NCI-H2107 (cell line): ENCODE results near the gene MYLK.
A peak's percentile ranks its signal among the peaks of the same experiment; 100 is the strongest.
"Not testable (repeated sequence)": the region's sequence is repeated elsewhere in the genome, so short reads cannot be mapped to it uniquely, and the experiment has no call there.

Experiments
- DNase-seq: peaks from one replicate; lab custom pipeline; 2025; lab: John Stamatoyannopoulos, UW

MYLK gene

DNA sequence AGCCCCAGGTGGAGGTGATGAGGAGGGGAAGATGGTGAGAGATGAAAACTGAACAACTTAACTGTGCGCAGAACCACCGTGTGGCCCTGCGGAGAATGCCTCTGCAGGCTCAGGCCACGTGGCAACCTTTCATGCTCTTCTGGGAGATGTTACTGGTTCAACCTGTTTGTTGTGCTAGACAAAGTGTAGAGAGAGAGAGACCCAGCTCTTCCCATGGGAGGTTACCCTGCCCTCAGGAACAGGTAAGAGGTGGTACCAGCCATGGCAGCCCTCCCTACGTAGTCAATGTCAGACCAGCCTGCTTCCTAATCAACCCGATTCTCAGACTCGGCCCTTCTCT is 262.3 kb downstream of the MYLK start:
- DNase-seq, result no peak

DNA sequence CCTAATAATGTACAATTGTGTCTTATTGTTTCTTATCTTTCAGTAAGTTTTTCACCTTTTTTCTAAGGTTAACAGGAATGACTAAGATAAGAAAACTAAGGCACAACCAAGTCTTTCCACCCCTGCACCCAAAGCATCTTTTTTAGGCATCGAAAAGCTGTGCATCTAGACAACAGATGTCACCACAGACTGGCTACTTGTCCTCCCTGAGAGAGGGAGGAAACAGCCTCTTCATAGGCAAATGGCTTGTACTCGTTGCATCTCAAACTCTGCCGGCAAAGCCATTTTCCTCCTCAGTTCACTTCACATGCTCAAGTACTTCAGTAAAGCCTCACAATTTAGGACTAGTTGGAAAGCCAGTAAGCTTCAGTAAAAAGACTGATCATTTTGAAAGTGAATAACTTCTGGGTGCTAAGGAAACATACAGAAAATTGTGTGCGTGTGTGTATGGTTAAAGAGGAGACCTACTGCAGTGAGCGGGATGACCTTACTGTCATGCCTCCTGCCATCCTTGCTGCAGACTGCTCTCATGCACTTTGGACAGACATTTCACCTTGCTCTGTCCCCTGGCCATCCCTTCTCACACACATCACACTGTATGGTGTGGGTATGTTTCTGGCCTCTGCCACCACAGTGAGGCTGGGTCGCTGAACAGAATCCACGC is 262.8 kb downstream of the MYLK start:
- no peak for DNase-seq

DNA sequence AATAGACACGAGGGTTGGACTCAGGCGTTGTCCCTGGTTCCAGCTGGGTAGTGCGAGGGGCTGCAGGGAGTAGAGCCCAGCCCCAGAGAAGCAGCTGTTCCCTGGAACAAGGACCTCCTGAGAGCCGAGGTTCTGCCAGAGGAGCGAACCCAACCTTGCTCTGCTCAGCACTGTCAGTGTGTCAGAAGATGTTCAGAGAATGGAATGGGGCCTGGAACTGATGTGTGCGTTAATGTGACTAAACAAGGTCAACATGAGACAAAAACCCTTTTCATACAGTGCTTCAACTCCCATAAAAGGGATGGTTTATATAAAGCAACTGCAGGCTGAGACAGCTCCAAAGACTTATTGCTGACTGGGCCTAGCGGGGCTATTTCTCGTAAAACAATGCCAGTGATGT is 263.8 kb downstream of the MYLK start:
- no peak for DNase-seq

DNA sequence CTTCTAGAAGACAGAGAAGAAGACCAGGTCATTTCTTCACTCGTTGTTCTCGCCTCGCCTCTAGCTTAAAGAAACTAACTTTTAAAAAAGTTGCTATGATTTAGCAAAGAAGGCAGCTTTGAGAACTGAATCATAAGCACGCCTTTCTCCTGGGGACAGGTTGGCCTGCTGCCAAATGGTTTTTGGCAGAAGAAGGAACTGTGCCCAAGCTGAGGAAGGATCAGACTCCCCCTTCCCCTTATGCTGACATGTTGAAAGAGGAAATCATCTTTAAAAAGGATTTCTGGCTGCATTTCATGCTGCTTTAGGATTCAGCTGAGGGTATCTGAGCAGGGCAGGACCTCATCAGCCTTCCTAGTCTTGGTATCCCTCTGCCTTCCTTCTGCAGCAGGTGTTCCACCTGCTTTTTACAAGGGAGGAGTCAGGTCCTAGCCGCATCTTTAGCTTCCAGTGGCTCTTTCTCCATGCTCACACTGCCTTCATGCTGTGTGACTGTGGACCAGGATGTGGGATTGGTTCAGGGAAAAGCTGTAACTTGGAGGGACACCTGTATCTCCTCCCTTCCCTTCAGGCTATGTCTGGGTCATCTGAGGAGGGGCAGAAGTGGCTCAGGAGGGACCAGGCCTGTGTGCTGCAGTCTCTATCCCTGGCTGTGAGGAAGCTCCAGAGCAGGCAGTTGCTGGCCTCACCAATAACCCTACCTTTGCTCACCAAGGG is 265.2 kb downstream of the MYLK start:
- DNase-seq, result peak; percentile 19

DNA sequence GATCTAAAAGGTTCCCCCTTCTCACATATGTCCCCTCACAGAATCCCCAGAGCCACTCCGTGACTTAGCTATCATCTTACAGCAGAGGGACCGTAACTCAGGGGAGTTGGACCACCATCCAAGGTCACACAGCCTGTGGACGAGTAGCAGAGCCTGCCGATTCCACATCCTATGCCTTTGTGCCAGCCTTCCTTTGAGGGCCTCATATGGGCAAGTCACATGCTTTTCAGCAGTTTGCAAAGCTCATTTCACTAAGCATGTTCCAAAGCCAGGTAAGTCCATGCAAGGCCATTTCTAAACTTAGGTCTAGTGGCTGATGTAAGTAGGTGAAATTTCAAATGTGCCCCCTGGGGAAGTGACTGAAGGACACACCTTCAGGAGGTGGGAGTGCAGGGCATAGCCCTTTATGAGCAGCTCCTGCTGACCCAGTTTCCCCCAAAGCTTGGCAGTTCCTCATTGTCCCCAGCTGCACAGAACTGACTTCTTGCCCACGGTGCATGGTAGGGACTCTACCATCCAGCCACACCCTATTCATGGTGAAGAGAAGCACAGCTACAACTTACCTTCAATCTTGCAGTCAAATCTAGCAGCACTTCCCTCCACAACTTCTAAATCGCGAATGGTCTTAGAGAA is 265.9 kb downstream of the MYLK start:
- peak; percentile 14 for DNase-seq

DNA sequence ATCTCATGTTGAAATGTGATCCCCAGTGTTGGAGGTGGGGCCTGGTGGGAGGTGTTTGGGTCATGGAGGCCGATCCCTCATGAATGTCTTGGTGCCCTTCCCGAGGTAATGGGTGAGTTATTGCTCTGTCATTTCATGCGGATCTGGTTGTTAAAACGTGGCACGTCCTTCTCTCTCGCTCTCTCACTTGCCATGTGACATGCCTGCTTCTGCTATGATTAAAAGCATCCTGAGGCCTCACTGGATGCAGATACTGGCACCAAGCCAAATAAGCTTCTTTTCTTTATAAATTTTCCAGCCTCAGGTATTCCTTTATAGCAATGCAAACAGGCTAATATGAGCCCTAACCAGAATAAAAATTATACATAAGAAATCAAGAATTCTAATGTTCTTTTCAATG is 267.5 kb downstream of the MYLK start:
- DNase-seq, result no peak

DNA sequence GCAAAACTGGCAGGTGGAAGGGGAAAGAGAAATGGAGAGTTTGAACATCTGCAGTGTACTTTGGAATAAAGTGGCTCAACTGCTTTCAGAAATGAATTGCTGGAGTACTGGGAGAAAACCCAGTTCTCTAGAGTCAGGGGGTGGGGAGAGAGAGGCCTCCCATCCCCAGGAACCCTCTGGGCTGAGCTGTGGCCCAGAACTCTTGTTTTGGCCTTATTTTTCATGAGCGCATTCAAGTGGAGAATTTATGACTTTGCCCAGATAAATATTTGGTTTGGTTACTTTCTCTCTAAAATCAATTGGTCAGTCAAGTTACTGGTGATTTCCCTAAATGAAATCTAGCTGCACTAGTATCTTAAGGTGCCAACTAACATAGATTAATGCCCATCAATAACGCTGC is 270.6 kb downstream of the MYLK start:
- DNase-seq, result no peak

DNA sequence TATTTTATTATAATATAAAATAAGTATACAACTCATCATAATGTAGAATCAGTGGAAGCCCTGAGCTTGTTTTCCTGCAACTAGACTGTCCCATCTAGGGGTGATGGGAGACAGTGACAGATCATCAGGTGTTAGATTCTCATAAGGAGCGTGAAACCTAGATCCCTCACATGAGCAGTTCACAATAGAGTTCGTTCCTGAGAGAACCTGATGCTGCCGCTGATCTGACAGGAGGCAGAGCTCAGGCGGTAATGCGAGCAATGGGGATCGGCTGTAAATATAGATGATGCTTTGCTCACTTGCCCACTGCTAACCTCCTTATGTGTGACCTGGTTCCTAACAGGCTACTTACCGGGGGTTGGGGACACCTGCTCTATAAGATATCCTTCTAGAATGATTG is 272.5 kb downstream of the MYLK start:
- DNase-seq, result not testable (repeated sequence)

DNA sequence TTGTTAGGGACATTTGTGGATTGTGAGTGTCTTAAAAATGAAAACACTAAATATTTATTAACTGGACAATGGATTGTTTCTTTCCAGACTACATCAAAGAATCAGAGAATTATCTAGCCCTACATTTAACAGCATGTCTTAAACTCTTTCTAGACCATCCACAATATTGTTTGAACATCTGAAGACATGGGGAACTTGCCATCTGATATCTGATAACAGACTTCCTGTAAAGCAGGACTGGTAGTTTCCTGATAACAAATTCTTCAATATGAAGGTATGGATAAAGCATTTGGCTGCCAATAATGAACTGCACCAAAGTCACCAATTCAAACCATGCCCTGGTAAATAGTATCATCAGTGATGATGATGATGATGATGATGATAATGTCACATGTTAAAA is 273.1 kb downstream of the MYLK start:
- no peak for DNase-seq

DNA sequence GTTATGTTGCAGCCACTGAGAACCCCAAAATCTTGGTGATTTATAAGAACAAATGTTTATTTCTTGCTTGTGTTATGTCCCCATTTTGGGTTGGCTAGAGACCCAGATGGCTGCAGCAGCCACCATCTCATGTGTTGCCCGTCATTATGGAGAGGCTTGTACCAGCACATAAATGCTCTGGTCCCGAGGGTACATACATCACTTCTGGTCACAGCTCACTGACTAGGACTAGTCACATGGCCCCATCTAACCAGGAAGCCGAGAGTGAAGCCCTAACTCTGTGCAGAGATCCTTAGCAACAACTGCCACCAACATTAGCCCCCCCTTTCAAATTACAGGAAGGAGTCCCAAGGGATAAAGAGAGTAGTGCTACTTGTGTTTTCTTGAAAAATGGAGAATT is 273.8 kb downstream of the MYLK start:
- peak; percentile 49 for DNase-seq

DNA sequence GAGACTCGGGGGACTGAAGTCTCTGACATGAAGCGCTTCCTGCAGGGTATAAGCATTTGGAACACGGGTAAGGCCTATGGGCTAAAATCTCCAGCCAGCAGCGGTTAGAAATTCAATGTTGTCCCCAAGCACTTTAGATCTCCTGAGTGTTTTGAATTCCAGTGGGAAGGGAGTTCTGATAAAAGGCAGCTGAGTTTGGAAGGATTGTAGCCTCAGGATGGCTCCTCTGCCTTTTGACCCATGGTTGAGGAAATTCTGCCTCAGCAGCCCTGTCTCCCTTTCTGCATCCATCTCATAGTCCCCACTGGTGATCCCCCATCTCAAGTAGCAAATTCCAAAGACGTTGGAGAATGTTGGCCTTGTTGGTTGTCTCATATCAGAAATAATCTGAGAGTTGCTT is 275.1 kb downstream of the MYLK start:
- DNase-seq, result no peak

DNA sequence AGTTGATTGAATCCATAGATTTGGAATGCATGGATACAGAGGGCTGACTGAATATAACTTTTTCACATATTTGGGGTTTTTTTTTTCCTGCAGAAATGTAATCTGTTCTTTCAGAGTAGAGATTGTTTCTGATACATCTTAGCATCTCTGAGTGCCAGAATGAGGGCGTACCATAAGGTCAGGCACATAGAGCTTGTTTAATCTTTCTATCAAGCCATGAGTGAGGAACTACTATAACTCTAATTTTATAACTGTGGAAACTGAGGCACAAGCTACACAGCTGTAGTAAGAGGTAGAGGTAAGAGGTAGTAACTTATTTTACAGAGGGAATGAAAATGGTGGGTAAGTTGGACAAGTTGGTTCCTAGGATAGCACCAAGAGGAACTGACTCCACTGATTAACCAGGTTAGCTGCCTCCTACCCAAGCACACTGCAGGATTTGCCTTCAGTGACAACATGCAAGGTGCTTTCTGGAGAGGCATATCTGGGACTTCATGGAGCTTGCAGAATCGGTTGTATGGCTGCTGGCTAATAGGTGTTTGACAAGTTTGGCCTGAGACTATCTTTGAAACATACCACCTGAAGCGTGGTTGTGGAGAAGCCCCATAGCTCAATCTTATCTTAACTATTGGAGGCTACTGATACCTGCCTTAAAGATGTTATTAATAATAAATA is 275.7 kb downstream of the MYLK start:
- DNase-seq, result no peak

DNA sequence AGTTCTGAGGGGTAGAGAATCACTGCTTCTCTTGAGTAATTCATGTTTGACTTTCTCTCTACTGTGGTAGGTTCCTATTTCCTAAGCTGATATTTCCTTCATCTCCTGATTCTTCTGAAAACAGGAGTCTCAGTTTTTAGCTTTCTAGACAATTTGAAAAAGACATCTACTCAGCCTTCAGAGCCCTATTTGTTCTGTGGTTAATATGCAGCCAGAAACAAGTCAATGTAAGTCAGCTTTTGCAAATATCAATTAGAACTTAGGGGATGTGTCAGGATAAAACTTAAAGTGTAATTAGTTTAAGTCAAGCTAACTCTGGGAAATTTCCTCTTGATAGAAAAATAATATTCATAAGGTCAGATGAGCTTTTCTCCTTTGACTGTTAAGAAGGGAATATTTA is 277.6 kb downstream of the MYLK start:
- no peak for DNase-seq

DNA sequence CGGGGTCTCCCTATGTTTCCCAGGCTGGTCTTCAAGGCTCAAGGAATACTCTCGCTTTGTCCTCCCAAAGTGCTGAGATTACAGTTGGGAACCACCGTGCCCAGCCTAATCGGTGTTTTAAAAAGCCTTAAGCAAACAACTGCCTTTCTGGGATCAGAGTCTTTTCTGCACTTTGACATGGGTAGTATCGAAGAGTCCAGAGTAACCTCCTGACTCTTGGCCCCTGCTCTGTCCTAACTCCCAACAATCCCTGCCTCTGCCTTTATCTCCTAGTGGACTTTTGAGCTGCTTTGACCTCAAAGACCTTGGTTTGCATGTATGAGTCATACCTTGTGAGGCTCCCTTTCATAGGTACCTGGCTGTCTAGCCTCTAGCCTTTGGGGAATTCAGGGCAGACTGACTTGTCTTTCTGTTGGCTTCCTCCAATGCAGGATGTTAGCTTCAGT is 278.3 kb downstream of the MYLK start:
- no peak for DNase-seq

DNA sequence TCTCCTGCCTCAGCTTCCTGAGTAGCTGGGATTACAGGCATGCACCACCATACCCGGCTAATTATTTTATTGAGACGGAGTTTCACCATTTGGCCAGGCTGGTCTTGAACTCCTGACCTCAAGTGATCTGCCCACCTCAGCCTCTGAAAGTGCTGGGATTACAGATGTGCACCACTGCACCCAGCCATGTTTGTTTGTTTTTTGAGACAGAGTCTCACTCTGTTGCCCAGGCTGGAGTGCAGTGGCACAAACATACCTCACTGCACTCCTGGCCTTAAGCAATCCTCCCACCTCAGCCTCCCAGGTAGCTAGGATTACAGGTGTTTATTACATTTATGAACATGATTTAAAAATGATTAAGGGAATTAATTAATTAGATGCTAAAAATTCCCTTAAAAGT is 281.0 kb downstream of the MYLK start:
- DNase-seq, result not testable (repeated sequence)

DNA sequence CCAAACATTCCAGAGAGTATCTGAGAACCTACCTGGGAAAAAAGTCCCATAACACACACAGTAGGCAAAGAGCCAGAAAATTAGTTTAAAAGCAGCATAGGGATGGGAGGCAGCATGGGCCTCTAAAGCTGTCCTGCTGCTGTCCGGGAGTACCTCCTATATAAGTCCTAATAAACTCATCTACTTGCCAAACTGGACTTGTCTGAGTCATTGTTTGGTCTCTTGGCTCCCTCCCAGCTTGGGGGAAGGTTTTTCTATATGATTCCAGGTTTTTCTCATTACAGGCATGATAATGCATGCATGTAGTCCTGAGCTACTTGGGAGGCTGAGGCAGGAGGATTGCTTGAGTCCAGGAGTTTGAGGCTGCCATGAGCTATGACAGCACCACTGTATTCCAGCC is 281.8 kb downstream of the MYLK start:
- DNase-seq, result no peak

DNA sequence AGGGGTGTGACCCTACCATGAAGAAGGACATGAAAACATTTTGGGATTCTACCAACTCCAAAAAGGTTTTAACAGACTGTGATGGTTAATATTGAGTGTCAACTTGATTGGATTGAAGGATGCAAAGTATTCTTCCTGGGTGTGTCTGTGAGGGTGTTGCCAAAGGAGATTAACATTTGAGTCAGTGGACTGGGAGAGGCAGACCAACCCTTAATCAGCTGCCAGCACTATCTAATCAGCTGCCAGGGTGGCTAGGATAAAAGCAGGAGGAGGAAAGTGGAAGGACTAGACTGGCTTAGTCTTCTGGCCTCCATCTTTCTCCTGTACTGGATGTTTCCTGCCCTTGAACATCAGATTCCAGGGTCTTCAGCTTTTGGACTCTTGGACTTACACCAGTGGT is 283.3 kb downstream of the MYLK start:
- not testable (repeated sequence) for DNase-seq

DNA sequence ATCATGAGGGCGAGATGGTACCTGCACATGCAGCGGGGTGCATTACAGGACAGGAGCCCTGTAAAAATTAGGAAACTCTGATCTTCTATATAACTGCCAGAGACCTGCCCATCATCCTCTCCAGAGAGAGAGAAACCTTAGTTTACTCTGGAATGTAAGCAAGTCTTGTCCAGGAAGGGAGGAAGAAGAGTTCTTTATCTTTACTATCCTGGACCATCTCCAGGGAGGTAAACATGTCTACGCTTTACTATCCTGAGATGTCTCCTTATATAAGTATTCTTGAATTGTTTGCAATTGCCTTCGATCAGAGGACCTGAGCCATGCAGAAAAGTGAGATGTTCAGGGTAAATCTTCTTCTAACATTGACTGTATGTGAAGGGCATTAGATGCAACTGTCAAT is 286.6 kb downstream of the MYLK start:
- DNase-seq, result no peak

DNA sequence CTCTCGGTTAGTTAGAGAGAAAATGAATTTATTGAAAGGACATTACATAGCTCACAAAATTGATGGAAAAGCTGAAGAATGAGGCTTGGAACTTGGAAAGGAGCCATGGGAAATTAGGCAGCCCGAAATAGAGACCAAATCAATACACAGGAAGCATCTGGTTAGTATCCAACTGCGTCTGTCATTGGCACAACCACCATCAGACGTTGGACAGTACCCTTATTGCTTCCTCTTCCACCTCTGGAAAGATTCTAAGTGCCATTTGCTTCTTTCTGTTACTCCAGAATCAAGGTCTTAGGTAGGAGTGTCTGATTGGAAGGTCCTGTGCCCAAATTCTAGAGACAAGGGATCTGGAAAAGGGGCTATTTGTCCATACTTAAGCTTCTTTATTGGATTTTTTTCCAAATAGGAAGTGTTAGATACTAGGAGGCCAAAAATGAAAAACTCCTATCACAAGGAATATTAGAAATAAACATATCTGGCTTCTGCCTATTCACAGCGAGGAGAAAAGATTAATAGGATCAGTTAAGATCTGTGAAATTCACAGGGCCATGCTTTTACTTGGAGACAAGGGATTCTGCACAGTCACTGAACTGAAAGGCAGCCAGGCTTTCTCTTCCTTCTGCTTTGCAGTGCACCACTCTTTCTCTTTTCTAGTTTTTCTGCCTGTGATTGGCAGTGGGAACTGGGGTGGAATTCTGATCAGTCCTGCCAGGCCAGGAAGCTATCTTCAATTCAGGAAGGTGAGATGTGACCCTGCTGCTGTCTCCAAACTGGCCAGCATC is 288.5 kb downstream of the MYLK start:
- DNase-seq, result no peak

DNA sequence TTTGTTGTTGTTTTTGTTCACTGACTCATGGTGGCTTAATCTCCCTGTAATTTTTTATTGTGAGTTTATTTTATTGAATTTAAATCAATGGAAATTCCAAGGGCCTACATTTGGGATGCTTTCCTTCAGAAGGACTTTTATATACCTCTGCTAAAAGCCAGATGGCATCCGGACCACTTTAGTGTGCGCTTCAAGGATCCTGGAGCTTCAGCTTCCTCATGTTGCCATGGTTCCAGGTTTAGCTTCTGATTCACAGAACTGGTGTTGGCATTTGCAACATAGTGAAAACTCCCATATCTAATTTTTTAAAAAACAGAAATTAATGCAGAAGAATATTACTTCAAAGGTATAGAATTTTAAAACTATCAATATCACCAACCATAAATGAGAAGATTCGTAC is 290.8 kb downstream of the MYLK start:
- DNase-seq, result no peak

DNA sequence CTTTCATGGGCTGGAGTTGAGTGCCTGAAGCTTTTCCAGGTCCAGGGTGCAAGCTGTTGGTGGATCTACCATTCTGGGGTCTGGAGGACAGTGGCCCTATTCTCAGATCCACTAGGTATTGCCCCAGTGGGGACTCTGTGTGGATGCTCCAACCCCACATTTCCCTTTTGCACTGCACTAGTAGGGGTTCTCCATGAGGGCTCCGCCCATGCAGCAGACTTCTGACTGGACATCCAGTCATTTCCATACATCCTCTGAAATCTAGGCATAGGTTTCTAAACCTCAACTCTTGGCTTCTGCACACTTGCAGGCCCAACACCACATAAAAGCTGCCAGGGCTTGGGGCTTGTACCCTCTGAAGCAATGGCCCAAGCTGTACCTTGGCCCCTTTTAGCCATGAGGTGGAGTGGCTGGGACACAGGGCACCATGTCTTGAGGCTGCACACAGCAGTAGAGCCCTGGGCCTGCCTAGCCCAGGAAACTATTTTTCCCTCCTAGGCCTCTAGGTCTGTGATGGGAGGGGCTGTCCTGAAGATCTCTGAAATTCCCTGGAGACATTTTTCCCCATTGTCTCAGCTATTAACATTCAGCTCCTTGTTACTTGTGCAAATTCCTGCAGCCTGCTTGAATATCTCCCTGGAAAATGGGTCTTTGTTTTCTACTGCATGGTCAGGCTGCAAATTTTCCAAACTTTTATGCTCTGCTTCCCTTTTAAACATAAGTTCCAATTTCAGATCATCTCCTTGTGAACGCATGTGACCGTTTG is 293.3 kb downstream of the MYLK start:
- no peak for DNase-seq
